T47D (cell line): Measurements from ENCODE around the gene FBXW8.

Experiments used
- DNase-seq, 2 experiments: peaks; one replicate each; pipeline versions ENCODE4 v3.0.0 to v3.0.0-alpha.2; 2011 to 2012; ENCODE audit warnings: low read depth in 1 of 2, low spot score in 1 of 2
- JUND ChIP-seq: IDR thresholded peaks from 2 replicates; pipeline ENCODE4 v1.6.1; 2012; ENCODE audit warnings: low read depth
- in situ Hi-C: cut with HindIII; loops from 2 replicates; pipeline ENCODE4 v1.10.0; 2016; ENCODE audit warnings: low sequenced_read_pairs, low pct_unique_long_range_greater_than_20kb

FBXW8 gene

DNA sequence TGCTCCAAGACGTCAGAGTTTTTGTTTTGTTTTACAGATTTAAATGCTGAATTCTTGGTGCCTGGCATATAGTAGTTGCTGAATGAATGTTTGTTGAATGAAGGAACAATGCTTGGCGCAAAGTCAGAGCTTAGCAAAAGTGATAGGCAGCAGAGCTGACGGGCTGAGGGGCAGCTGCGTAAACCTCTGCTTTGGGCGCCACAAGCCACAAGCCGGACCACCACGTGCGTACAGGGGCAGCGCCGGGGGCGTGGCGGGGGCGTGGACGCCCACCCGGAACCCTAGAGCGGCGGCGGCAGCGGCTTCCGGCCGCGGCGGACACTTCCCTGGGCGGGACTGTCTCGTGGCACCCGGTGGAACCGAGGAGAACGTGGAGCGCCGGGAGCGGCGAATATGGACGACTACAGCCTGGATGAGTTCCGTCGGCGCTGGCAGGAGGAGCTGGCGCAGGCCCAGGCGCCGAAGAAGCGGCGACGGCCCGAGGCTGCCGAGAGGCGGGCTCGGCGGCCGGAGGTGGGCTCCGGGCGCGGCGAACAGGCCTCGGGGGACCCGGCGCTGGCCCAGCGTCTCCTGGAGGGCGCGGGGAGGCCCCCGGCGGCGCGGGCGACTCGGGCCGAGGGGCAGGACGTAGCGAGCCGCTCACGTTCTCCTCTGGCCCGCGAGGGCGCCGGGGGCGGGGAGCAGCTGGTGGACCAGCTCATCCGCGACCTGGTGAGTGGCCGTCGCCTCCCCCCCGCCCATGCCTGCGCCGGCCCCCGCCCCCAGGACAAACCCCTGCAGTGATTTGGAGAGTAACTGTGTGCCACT lies at the start of gene FBXW8:
Gene FBXW8 (plus strand): TSS at position 306 of the 807 bp plus-strand sequence. CDS start 88 bp downstream, at position 394.
- peak; percentile 79 to 82 for DNase-seq
- in situ Hi-C loops, result no loop called here
- TF ChIP-seq JUND, result no peak

- in situ Hi-C loops, result no loop called here
- no peak for DNase-seq
- no peak for TF ChIP-seq JUND
These were observed 49.4 kb upstream of the FBXW8 start for GRCh38 chr12:116861320-116861719.

DNA sequence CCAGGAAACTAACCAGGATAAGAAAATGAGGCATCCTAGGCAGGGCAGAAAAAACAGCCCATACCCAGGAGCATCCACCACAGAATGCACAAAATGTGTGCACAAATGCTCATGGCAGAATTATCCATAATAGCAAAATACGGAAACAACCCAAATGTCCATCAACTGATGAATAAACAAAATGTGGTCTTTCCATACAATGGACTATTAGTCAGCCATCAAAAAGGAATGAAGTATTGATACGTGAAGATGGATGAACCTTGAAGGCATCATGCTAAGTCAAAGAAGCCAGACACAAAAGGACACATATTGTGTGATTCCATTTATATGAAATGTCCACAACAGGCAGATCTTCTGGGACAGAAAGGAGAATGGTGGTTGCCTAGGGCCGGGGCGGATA lies 48.6 kb upstream of the FBXW8 start:
- no peak for TF ChIP-seq JUND
- in situ Hi-C loops, result no loop called here
- no peak for DNase-seq

DNA sequence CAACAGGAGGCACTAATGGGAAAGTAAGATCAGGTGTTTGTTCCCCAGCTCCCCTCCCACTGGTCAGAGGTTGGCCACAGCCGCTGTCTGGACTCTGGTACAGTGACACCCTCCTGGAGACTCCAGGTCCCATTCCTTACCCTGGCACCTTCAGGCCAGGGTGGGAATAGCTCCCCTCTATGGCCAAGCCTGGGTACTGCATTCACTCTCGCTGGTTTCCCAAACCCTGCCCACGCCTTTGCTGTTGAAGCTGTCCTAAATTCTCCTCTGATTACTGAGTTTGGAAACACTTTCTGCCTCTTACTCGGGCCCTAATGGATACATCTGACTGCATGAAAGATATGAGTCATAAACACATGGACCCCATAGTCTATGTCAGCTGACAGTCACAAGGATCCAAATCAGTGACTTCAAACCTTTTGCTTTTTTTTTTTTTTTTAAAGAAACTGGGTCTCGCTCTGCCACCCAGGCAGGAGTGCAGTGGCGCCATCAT lies 47.4 kb upstream of the FBXW8 start:
- no peak for TF ChIP-seq JUND
- in situ Hi-C loops, result no loop called here
- no peak for DNase-seq

- DNase-seq, result no peak
- in situ Hi-C loops, result no loop called here
- no peak for TF ChIP-seq JUND
These were observed 46.2 kb upstream of the FBXW8 start for GRCh38 chr12:116864371-116865160.

DNA sequence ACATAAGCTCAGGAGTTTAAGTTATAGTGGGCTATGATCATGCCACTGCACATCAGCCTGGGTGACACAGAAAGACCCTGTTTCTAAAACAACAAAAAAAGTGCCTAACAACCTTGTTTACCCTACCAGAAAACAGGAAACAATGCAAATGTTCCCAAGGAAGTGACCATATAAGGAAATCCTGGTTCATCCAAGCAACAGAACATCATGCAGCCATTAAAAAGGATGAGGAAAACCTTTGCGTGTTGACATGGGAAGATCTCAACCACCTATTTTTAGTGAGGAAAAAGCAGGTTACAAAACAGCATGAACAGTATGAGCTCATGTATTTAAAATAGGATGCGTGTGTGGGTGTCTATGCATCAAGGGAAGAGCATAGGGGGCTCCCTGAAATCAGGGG lies 43.2 kb upstream of the FBXW8 start:
- in situ Hi-C loops, result no loop called here
- no peak for TF ChIP-seq JUND
- no peak for DNase-seq

DNA sequence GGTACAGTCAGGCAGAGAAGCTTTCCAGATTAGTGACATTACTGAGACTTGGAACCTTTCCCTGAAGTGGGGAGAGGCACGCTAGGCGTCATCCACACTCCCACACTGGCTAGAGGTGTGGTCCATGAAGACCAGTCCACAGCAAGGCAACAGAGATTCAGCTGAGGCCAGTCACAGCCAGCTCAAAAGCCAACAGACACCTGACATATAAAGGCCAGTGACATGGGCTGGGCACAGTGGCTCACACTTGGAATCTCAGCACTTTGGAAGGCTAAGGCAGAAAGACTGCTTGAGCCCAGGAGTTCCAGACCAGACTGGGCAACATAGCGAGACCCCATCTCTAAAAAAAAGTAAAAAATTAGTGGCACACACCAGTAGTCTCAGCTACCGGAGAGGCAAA lies 40.4 kb upstream of the FBXW8 start:
- no peak for TF ChIP-seq JUND
- in situ Hi-C loops, result no loop called here
- no peak for DNase-seq

DNA sequence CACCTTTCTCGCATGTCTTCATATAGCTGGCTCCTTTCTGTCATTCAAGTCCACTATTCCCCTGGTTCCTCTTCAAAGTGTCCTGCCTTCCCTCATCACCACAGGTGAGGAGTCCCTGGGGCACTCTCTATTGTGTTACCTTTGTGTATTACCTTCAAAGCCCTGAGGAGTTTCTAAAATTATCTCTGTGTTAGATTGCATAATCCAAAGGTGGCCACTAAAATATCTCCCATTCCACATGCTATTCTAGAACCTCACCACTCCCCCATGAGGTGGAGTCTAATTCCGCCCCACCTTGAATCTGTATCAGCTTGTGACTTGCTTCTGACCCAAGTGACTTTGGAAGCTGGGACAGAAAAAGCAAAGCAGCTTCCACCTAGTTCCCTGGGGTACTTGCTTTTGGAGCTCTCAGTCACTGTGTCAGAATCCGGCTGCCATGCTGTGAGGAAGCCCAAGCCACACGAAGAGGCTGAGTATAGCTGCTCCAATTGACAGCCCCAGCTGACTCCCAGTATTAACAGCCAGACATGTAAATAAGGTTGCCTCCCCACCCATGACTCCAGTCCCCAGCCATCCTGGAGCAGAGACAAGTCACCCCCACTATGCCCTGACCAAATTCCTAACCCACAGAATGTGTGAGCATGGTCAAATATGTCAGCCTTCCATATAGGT lies 36.3 kb upstream of the FBXW8 start:
- no peak for TF ChIP-seq JUND
- DNase-seq, result no peak
- in situ Hi-C loops, result no loop called here

DNA sequence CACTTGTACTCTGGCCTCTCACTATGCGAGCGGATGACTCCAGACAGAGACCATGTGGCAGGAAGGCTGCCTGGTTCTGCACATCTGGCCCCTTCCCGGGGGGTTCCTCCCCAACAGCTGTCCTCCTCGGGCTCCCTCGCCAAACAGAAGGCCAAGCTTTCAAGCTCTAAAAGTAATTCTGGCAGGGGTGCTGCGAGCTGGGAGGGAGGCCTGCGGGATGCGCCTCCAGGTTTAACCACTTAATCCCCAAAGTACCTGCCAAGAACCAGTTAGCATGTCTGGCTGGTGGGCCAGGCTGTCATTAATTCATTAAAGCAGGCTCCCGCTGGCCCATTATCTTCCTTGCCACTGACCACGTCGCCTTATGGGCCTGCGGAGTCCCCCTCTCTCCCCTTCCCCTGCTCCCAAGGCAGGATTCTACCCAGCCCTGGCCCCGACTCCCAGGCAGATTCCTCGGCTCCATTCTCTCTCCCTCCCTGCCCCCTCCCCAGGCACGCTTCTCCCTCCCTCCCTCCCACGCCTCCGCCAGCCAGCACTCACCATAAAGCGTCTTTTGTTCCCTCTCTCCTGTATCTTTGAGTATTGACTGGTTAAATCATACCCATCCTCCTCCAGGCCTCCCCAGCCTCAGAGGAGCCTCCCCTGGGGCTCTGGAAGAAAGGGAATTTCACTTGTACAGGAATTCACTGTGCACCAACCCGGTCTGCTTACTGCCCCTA lies 34.4 kb upstream of the FBXW8 start:
- no peak for DNase-seq
- in situ Hi-C loops, result no loop called here
- no peak for TF ChIP-seq JUND

- peak in 1 of 2 experiments; percentile 60 for DNase-seq
- in situ Hi-C loops, result no loop called here
- no peak for TF ChIP-seq JUND
These were observed 31.9 kb upstream of the FBXW8 start for GRCh38 chr12:116878567-116879508.

GRCh38 chr12:116879509-116880212 lies 31.1 kb upstream of the FBXW8 start:
- DNase-seq, result no peak
- in situ Hi-C loops, result no loop called here
- no peak for TF ChIP-seq JUND
